HG03460 (cell line): Measurements from ENCODE around the gene KLHL41.

Experiments used
- ATAC-seq: cut with Tn5 transposase; IDR thresholded peaks from one replicate; pipeline ENCODE4 v1.9.1; 2021; ENCODE audit not compliant: unreplicated experiment

The KLHL41 gene

GRCh38 chr2:169509298-169509885 is at the start of gene KLHL41:
Gene KLHL41, plus strand, starts transcription at chr2:169509702. Its CDS starts 77 bp downstream, at chr2:169509779.
- ATAC-seq: no peak

GRCh38 chr2:169461143-169461542 is 48.4 kb upstream of the KLHL41 start:
- no peak for ATAC-seq

GRCh38 chr2:169462896-169463695 is 46.4 kb upstream of the KLHL41 start:
- ATAC-seq: no peak

- no peak for ATAC-seq
These were observed 45.0 kb upstream of the KLHL41 start for GRCh38 chr2:169464466-169464865.

- no peak for ATAC-seq
These were observed 44.6 kb upstream of the KLHL41 start for GRCh38 chr2:169464882-169465281.

GRCh38 chr2:169468841-169469240 is 40.7 kb upstream of the KLHL41 start:
- ATAC-seq: no peak

GRCh38 chr2:169469952-169470572 is 39.4 kb upstream of the KLHL41 start:
- no peak for ATAC-seq

- ATAC-seq: no peak
These were observed 37.3 kb upstream of the KLHL41 start for GRCh38 chr2:169472249-169472648.

GRCh38 chr2:169476459-169476858 is 33.0 kb upstream of the KLHL41 start:
- no peak for ATAC-seq

GRCh38 chr2:169478339-169478738 is 31.2 kb upstream of the KLHL41 start:
- no peak for ATAC-seq

GRCh38 chr2:169478745-169479256 is 30.7 kb upstream of the KLHL41 start:
- ATAC-seq: no peak

- ATAC-seq: peak; percentile 94
These were observed 30.0 kb upstream of the KLHL41 start, which contains the start of gene BBS5 for GRCh38 chr2:169479257-169480078. Gene BBS5, plus strand, starts transcription at chr2:169479494. Its CDS starts 60 bp downstream, at chr2:169479554.

GRCh38 chr2:169480079-169480465 is 29.4 kb upstream of the KLHL41 start:
- ATAC-seq: no peak

- no peak for ATAC-seq
These were observed 23.8 kb upstream of the KLHL41 start for GRCh38 chr2:169485650-169486138.

GRCh38 chr2:169486487-169486886 is 23.0 kb upstream of the KLHL41 start:
- ATAC-seq: no peak

GRCh38 chr2:169490834-169491233 is 18.7 kb upstream of the KLHL41 start:
- ATAC-seq: no peak

GRCh38 chr2:169491378-169491777 is 18.1 kb upstream of the KLHL41 start:
- no peak for ATAC-seq

- ATAC-seq: no peak
These were observed 16.1 kb upstream of the KLHL41 start for GRCh38 chr2:169493360-169493759.

GRCh38 chr2:169495310-169495928 is 14.1 kb upstream of the KLHL41 start:
- no peak for ATAC-seq

GRCh38 chr2:169504651-169505050 is 4.9 kb upstream of the KLHL41 start:
- ATAC-seq: no peak
